Glomerular visceral epithelial cell (primary cell): ENCODE results near the gene ADORA1.
A peak's percentile ranks its signal among the peaks of the same experiment; 100 is the strongest.

ENCODE experiments used
- DNase-seq: peaks from one replicate; pipeline ENCODE4 v3.0.0-alpha.2; 2016; ENCODE audit errors: extremely low spot score

ADORA1 gene

DNA sequence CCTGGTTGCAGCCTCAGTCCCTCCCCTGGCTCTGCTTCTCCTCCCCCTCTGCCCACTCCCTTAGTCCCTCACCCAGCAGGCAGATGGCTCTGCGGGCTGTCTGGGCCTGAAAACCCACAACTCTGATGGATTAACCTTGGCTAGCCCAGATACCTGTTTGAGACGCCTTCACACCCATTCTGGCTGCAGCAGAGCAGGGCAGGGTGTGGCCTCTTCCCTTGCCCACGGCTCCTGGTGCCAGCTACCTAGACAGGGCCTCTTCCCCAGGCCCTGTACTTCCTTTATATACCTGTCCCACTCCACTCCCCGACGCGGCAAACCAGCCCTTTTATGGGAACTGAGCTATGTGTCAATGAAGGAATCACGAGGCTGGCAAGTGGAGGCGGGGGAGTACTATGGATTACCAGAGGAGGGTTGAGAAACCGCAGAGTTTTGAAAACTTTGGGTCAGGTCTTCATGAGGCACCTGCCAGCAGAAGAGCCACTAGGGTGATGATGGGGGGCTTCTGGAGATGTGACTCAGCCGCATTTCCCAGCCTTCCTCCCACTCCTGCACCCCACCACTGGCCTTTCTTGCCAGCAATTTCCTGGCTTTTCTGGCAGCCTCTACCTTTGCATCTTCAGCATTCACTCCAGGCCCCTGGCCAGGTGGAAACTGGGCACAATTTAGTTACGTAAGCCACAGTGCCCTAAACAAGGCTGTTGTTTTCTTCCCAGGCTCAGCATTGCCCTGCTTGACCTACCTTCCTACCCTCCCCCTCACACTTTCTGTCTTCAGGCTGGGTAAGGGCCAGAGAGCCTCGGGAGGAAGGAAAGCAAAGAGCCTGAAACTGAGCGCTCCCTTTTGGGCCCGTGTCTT lies 59.1 kb downstream of the ADORA1 start, which contains the start of gene CHI3L1:
TSS of gene CHI3L1 (minus strand) at position 259 of the 858 bp plus-strand sequence. CDS start at position 178, 81 bp downstream.
- no peak for DNase-seq

DNA sequence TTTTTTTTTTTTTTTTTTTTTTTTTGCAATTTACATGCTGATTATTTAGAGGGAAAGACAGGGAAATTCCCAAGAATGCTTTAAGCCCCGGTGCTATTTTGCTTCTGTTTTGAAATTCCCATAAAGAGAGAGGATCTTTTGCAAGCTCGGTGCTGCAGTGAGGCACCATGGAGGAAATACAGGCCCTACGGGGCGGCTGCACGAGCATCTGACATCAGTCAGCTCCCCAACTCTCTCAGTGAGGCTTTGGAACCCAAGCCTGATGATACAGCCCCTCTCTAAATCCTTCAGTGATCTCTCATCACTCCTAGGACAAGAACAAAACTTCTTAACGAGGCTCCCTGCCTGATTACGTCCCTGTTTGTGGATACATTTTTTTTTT lies 59.8 kb downstream of the ADORA1 start:
- no peak for DNase-seq

DNA sequence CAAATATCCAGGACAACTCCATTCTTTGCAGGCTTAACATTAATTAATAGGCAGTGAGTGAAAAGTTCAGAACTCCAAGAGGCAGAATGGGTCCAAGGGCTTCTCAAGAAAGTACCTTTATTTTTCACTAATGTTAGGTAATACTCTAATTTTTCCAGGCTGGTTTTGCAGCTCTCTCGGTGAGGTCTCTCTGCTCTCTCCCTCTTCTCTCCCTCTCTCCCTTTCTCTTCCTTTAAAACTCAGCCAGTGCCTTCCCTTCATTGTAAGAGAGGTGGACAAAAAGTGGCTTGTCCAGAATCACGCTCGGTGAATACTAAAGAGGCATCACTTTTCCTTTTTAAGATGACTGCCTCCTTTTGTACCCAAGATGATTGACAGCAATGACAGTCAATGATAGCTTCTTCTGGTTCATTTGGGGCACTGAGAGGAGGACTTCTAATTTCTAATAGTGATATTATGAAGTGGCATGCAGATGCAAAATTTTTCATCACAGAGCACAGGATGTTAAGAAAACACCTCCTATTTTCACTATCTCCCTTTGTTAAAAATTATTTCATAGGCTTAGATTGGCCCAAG lies 60.3 kb downstream of the ADORA1 start:
- no peak for DNase-seq

DNA sequence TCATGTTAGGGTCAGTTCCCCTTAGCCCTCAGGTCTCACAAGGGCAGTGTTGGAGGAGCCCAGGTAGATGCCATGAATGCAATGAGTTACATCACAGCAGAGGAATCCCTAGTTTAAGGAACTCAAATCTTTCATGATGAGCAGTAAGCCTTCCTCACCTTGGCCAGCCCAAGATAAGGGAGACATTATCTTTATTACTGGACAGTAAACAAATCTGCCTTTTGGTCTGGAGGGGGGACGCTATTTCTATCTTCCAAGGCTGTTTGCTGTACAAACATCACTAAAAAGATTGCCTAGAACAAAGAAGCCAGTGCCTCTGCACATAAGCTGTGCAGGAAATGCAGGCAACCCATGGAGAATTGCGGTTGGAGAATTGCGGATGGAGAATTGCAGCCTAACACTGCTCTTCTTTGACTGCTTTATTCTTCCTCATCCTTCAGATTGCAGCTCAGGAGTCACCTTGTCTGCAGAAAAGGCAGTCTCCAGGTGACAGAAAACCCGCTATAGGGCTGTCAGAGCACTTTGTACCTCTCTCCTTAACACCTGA lies 61.2 kb downstream of the ADORA1 start:
- DNase-seq = no peak

DNA sequence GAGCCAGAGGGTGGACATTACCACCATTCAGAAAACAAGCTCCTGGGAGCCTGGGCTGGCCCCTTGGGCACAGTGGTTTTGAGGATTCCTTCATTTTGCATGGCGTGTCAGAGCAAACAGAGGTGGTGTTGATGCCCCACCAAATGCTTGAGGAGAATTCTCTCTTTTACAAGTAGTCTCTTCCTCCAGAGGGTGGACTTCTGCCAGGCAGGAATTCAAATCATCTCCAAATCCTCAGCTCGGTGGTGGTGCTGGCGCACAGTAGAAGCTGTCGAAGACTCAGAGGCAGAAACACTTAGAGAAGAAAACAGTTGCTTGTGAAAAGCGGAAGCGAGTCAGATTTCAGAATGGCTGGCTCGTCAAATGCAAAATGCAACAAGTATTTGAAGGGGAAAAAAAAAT lies 62.4 kb downstream of the ADORA1 start:
- DNase-seq = no peak

DNA sequence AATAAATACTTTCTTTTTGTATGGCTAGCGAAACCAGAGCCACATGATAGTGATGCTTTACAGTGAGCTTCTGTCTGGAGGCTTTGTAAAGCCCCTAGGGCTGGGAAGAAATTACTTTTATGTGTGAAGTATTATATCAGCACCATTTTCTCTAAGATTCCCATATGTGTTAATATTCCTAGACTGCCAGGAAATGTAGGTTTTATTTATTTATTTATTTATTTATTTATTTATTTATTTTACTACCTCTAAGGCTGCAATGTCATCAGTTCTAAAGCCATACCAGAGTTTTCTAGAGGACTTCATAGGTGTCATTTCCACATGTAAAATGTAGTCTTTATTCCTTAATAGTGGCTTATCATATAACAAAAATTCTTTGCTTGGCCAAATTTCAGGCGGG lies 63.4 kb downstream of the ADORA1 start:
- no peak for DNase-seq

DNA sequence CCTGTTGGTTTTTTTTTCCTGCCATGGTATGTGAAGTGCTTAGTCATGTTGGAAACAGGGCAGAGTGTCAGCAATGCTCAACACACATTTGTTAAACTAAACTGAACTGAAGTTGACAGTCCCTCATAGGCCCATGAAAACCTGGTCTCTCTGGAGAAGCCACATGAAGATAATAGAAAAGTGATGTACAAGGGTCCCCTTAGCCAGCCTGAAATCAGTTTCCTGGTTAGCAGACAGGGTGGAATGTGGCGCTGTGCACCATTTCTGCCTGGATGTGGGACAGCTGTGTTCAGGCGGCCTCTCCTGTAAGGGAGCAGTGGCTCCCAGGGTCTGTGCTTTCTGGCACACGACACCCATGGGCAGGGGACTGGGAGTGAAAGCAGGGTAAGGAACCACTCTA lies 68.8 kb downstream of the ADORA1 start:
- DNase-seq = no peak

DNA sequence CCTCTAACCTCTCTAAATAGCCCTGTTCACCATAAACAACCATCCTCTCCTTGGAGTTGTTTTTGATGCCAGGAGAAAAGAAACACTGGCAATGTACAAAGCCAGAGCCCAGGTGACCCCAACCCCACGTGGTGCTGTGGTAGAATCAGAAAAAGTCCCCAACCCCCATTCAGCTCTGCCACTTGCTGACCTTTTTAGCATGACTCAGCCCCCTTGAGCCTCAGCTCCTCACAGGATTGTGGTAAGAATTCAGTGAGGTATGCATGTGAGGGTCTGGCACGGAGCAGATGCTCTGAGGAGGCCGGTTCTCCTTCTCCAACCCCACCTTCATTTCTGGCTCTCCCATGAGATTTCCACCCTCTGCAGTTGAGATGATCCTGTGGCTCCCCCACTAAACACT lies 70.1 kb downstream of the ADORA1 start:
- peak; percentile 87 for DNase-seq

DNA sequence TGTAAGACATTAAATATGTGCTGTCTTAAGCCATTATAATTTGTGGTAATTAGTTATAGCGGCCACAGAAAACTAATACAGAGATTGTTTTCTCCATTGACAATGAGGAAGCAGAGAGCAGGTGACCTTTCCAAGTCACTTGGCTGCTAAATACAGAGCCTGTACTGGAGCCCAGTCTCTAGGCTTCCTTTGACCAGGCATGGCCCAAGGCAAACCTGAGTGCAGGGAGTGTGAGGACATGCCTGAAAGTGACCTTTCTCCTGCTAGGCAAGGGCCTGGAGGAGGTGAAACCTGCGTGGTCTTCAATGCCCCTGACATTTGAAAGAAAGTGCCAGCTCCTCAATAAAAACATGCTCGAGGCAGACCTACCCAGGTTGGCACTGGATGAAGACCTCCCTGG lies 71.5 kb downstream of the ADORA1 start:
- DNase-seq = no peak

DNA sequence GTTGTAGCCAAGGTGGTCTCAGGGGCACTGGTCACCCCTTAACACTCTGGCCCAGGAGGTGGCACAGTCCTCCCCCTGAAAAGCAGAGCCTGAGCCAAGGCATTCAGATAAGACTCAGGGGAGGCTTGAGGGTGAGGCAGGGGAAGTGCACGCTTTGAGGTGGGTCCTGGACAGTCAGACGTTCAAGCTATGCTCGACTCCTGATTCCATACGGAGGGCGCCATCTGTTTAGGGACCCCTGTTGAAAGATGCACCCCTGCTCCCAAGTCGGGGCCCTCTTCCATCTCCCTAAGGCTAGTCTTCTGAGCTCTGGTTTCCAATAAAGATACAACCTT lies 71.9 kb downstream of the ADORA1 start:
- no peak for DNase-seq

DNA sequence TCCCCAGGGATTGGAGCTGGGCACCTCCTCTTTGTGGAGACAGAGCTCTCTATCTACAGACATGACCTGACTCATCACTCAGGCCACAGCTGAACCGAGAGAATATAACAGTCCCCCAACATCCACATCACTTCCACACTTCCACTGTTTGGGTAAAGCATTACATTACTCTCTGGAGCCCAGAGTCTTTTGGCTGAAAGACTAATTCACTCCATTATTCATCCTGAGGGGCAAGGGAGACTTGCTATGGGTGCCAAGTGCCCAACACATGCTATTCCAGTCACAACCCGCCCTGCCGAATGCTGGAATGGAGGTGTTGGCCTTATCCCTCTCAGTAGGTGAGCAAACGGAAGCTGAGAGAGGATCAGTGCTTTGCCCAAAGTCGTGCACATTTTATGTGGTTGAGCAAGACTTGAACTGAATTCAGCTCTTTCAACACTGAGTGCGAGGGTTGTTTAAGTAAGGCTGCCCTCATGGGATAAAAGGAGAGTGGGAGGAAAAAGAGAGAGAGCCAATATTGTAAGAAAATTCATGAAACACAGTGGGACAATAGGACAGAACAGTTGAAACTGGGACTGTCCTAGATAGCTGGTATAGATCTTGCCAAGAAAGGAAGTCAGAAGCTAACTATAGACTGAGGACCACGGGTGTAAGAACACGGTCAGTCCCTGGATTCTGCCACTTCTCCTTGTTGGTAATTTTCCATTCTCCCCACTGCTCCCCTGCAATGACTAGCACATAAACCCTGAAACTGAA lies 72.5 kb downstream of the ADORA1 start:
- DNase-seq = no peak

DNA sequence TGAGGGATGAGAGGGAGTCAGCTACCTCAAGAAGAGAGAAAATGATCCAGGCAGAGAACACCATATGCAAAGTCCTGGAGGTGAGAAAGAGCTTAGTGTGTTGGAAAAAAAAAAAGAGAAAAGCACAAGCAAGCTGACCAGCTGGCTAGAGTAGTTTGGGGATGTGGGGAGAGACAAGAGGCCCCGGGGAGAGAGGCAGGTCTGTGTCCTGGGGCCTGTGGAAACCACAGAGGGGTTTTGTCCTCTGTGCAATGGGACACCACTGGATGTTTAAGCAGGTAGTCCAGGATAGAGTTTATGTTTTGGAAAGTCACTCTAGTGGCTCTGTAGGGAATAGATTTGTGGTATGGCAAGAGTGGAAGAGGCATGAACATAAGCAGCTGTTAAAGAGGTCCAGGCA lies 73.4 kb downstream of the ADORA1 start:
- DNase-seq = no peak

DNA sequence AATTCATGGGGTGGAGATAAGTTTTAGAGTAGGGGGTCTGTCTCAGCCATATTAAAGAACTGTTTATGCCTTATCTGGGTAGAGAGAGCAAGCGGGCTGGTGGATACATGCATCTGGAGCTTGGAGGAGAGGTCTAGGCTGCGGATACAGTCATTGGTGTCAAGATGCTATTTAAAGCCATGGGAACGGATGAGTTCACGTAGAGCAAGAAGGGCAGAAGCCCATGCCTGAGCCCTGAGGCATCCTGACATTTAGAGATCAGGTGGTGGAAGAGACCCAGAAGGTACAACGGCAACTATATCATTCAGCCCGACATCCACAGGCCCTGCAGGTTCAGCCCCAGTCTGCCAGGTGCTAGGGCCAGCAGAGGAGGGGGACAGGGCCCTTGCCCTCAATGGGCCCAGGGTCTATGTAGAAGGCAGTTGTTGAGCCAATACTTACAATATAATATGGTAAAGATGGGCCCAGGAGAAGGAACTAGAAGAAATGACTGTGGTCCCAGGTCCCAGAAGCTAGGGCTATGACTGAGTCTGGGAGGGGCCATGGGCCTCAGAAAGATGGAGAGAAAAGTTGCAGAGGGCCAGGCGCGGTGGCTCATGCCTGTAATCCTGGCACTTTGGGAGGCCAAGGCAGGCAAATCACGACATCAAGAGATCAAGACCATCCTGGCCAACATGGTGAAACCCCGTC lies 74.1 kb downstream of the ADORA1 start:
- no peak for DNase-seq

DNA sequence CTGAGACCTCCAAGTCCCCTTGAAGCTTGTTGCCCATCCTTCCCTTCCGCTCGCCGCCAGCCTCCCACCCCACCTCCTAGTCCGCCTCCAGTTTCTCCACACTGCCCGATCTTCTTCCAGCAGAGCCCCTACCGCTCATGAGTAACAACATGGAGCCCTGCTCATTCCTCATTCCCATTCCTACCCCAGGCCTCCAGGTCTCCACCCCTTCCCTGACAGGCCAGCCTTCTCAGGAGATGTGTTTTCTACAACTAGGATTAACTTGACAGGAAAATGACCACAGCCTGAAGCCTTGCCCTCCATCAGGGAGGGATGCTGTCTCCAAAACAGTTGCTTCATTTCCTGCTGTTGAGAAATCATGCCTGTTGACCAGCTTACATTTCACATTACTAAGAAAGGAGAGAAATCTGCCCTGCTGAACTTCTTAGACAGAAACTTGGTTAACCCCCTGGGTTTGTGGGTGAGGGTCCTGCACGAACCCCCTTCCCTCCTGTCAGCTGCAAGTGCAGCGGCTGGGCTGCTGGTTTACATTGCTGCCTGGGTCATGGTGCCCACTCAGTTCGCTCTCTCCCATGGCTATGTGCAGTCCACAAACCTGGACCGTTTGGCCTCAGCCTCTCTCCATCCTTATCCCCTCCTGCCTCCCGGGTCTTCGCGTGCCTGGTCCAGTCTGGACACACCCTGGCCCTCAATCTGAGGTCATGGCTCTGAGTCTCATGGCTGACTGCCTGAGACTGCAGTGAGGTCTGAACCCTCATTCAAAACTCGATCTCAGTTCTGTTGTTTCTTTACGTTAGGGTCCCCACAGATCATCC lies 75.1 kb downstream of the ADORA1 start:
- no peak for DNase-seq

DNA sequence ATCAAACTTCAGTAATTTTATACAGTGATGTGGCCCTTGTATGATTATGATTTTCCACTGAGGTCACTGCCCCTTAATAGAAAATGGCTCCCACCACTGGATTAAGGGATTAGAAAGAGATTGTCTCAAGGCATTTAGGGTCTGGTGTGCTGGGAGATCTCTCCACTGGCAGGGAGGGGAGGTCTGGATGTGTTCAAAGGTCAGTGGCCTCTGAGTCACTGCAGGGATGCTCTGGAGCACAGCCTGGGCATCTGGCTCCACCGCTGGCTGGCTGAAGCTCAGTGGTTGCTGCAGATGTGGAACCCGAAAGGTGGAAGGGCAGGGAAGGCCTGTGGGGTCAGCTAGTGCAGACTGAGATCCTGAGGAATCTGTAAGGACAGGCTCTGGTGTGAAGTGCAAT lies 77.2 kb downstream of the ADORA1 start:
- no peak for DNase-seq

DNA sequence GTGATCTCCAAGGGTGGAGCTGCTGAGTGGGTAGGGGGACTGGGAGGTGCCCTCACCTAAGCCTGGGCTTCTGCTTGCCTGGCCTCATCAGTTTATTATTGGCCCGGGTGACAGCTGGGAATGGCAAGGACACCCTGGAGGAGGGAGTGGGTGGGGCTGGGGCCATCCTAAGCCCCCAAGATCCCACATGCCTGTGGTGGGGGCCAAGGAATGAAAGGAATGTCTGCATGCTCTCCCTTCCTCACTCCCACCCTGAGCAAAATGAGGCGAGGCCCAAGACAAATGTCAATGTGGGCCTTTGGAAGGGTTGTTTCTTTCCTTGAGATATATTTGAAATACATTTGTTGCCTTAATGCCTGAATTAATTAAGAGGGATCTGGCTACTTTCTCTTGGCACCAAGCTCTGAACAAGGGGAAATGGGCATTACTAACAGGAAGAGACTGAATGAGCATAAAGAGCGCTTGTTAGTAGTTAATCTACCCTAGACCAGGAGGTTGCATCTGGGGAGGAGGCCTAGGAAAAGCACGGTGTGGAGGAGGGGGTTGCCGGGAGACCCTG lies 78.7 kb downstream of the ADORA1 start:
- no peak for DNase-seq

DNA sequence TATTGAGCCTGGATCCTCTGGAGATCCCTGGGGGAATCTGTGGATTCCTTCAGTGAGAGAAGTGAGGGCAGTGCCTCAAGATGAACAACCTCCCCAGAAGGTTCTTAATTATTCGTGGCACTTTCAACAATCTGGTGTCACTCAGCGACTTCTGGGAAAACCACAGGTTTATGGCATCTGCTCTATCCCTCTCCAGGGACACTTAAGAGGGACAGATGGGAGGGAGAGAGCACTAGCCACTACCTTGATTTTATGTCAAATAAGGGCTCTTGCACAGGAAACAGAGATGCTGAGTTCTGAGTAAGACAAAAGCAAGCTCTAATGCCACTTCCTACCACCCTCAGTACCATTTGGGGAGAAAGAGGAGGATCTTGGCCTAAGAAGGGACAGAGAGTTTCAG lies 80.2 kb downstream of the ADORA1 start:
- DNase-seq = no peak

DNA sequence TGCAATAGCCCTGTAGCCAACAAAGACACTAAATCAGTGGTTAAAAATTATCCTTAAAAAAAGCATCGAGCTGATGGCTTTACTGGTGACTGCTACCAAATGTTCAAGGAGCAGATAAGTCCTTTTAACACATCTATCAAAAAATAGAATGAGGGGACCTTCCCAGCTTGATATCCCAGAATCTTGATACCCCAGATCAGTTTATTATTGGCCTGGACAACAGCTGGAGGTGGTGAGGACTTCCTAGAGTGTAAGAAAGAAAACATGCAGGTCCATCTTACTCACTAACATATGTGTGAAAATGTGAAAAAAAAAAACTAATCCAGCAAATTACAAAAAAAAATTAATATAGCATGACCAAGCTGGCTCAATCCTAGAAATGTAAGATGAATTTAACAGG lies 80.7 kb downstream of the ADORA1 start:
- DNase-seq = no peak

DNA sequence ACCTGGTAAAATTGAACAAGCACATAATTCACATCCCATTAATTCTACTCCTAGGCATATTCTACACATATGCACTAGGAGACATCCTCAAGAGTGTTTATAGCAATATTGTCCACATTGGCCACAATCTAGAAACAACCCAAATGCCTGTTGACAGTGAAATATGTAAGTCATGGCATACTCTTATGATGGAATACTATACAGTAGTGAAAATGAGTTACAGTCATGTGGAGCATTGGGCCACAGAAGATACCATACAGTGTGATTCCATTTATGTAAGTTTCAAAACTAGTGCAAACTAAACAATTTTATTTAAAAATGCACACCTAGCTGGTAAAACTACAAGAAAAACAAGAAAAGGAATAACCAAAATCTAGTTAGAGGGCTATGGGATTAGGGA lies 82.8 kb downstream of the ADORA1 start:
- DNase-seq = no peak

DNA sequence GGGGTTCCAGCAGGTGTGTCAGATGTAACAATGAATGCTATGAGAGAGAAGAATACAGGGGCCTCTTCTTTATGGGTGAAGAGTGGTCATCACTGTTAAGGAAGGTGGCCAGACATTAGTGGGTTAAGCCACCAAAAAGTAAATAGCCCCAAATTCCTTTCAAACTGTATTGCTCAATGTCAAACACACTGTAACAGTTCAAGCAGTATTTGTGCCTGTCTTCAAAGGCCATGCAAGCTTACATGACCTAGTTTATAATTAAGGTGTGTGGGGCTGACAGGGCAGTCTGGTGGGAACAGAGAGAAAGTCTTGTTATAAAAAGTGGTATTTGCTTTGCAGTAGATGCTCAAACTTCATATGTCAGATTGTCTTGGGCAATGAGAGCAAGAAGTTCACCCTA lies 83.5 kb downstream of the ADORA1 start:
- no peak for DNase-seq

DNA sequence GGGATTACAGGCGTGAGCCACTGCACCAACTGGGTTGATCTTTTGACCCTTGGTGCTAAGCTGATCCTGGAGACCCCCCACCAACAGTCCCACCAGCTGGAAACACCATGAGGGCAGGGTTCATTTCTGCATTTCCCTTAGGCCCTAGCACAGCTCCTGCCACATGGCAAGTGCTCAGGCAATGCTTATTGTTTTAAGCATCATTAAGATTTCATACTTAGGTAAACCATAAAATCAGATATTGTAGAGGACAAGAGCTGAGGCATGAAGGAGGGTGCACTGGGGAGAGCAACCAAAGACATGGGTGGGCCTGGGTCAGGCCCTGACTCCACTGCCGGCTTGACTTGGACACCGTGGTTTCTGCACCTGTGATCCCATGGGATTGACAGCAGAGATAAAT lies 84.3 kb downstream of the ADORA1 start:
- no peak for DNase-seq
